ENCODE results near the gene RAB30.

Gene RAB30

DNA sequence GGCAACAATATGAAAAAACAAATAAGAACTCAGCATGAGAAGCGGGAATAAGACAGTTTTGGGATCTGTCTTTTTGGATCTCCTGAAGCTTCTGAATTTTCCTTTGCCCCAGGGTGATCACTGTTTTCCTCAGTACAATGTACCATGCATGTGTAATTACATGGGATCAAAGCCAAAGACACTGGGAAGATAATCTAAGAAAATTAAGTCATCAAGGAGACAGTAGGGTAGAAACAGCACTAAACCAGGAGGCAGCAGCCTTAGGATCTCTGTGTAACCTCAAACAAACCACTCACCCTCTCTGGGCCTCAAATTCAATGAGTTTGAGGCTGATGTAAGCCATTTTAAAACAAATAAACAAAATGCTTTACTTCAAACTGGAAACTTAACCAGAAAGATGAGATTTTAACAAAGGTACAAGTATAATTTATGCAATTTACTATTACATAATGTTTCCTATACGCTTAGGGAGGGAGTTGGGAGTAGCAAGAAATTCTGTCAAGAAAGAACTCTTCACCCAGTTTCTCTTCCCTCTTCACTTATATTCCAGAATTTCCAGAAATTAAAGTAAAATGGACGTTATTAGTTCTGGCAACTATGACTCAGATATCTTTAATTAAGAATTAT is 77.0 kb downstream of the RAB30 start:
- Histone ChIP-seq H3K4me1 (ENCODE audit: insufficient read depth, low read length) (peaks cover 11% of the 10 kb centered on the region; the same call in 1 of the 2 replicates), H3K4me3 (ENCODE audit: low read length) (no peak overlapping the region), H3K27ac (ENCODE audit: low read depth, low read length) (no peak overlapping the region), H3K9ac (ENCODE audit: low read depth, low read length) (no peak overlapping the region), H3K9me3 (ENCODE audit: insufficient read depth, low read depth, low read length) (no peaks in the 10 kb centered on the region), H3K36me3 (ENCODE audit: insufficient read depth, low read length) (no peaks in the 10 kb centered on the region), H3K27me3 (ENCODE audit: insufficient read depth, low read length) (no peaks in the 10 kb centered on the region)
- WGBS = 91% methylated on average over 1 of the region's 3 CpGs

DNA sequence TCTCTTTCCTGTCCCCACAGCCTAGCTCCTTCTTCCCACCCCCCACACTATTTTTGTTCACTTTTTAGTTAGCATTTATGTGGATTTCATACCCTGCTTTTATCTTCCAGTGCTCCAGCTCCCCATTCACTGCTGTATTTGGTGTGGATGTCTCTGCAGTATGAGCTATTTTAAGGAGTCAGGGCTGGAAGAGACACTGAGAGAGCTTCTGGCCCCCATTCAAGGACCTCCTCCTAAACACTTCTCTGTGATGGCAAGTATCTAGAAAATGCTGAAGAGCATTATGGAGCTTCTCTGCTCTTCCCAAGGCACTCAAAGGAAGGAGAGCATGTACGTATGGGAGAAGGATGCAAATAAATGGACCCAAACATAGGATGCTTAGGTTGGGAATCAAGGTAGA is 79.5 kb downstream of the RAB30 start:
- Histone ChIP-seq H3K9me3 (ENCODE audit: insufficient read depth, low read depth, low read length) (no peaks in the 10 kb centered on the region), H3K36me3 (ENCODE audit: insufficient read depth, low read length) (no peaks in the 10 kb centered on the region; the same call in 1 of the 2 replicates), H3K4me3 (ENCODE audit: low read length) (no peak overlapping the region), H3K9ac (ENCODE audit: low read depth, low read length) (no peak overlapping the region), H3K4me1 (ENCODE audit: insufficient read depth, low read length) (peaks cover 11% of the 10 kb centered on the region; the same call in 1 of the 2 replicates), H3K27me3 (ENCODE audit: insufficient read depth, low read length) (no peaks in the 10 kb centered on the region), H3K27ac (ENCODE audit: low read depth, low read length) (no peak overlapping the region)
- WGBS = 93% methylated on average over 1 of the region's 1 CpG

DNA sequence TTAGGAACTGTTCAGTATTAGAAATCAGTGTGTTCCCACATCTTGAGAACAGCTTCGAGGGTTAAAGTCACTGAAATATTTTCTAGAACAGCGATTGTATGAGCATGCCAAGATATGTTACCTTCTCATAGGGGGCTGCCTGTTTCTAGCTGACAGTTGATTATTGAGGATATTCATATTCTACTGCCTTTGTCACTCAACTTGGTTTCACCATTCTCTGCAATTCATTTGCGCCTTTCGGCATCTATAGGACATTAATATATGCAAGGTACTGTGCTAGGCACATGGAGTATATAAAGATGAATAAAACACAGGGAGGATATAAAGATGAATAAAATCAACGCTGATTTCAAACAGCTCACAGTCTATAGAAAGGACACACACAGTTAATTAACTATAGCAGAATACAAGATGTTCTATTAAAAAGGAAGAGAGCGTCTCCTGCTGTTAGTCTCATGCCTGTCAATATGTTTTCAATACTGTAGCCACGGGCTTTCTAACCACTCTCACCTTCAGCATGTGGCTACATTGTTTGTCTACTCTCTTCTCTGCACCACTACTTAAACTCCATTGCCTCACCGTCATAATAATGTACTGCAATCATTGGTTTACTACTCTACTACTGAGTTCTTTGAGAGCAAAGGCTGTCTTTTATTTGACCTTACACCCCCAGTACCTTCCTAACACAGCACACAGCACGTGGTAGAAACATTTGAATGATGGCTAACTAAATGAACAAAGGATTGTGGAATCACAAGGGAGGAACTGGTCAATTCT is 81.9 kb downstream of the RAB30 start:
- H3K4me3 ChIP-seq (ENCODE audit: low read length) = no peak overlapping the region
- peaks cover 6% of the 10 kb centered on the region; the same call in 1 of the 2 replicates for H3K4me1 ChIP-seq (ENCODE audit: insufficient read depth, low read length)
- no peak overlapping the region for H3K27ac ChIP-seq (ENCODE audit: low read depth, low read length)
- H3K9ac ChIP-seq (ENCODE audit: low read depth, low read length) = no peak overlapping the region
- H3K9me3 ChIP-seq (ENCODE audit: insufficient read depth, low read depth, low read length) = no peaks in the 10 kb centered on the region
- WGBS = 89% methylated on average over 8 of the region's 9 CpGs
- H3K36me3 ChIP-seq (ENCODE audit: insufficient read depth, low read length) = no peaks in the 10 kb centered on the region; the same call in 1 of the 2 replicates
- H3K27me3 ChIP-seq (ENCODE audit: insufficient read depth, low read length) = no peaks in the 10 kb centered on the region

DNA sequence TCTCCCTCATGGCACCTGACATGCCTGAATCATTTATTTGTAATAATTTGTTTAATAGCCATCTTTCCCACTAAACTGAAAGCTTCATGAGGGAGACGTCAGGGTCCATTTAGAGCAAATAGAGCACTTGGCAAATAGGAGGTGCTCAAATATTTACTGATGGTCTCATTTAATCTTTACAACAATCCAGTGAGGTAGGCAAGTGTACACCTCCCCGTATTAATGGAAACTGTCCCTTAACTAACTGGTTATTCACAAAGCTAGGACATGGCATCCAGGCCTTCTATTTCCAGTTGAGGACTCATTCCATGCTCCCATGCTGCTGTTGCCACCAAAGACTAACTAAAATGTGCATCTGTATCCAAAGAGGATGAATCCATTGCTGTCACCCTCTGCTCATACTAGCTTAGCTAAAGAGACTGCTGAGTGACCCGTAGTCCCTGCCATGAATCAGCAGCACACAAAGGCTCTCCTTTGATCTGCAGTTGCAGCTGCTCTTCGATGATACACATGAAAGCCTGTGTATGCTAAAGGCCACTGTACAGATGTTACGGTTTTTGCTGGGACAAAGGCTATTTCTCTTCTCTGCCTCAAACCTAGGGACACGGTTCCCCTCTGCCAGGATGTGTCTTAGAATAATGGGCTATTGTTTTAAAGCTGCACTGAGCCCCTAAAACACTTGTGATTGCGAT is 82.6 kb downstream of the RAB30 start:
- Histone ChIP-seq H3K9ac (ENCODE audit: low read depth, low read length) (no peak overlapping the region), H3K4me1 (ENCODE audit: insufficient read depth, low read length) (peaks cover 6% of the 10 kb centered on the region; the same call in 1 of the 2 replicates), H3K9me3 (ENCODE audit: insufficient read depth, low read depth, low read length) (no peaks in the 10 kb centered on the region), H3K27me3 (ENCODE audit: insufficient read depth, low read length) (no peaks in the 10 kb centered on the region), H3K4me3 (ENCODE audit: low read length) (no peak overlapping the region), H3K36me3 (ENCODE audit: insufficient read depth, low read length) (no peaks in the 10 kb centered on the region; the same call in 1 of the 2 replicates), H3K27ac (ENCODE audit: low read depth, low read length) (no peak overlapping the region)
- WGBS = 84% methylated on average over 7 of the region's 7 CpGs

DNA sequence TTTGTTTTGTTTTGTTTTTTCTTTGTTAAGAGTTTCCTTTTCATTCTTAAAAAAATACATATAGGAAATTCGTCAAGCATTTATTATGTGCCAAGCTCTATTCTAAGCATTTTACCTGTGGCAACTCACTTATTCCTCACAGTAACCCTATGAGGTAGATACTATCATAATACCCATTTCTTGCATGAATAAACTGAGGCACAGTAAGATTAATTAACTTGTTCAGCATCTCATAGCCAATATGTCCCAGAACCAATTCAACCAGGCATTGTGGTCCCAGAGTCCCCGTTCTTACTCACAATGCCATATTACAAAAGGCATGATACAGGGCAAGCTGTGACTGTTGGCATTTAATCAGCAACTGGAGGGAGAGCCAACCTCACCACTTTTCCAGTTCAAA is 83.7 kb downstream of the RAB30 start:
- H3K27me3 ChIP-seq (ENCODE audit: insufficient read depth, low read length) = no peaks in the 10 kb centered on the region
- no peak overlapping the region for H3K9ac ChIP-seq (ENCODE audit: low read depth, low read length)
- H3K9me3 ChIP-seq (ENCODE audit: insufficient read depth, low read depth, low read length) = no peaks in the 10 kb centered on the region
- H3K36me3 ChIP-seq (ENCODE audit: insufficient read depth, low read length) = no peaks in the 10 kb centered on the region; the same call in 1 of the 2 replicates
- no peak overlapping the region for H3K4me3 ChIP-seq (ENCODE audit: low read length)
- H3K4me1 ChIP-seq (ENCODE audit: insufficient read depth, low read length) = peaks cover 6% of the 10 kb centered on the region; the same call in 1 of the 2 replicates
- no peak overlapping the region for H3K27ac ChIP-seq (ENCODE audit: low read depth, low read length)
- 96% methylated on average over 2 of the region's 2 CpGs for WGBS

DNA sequence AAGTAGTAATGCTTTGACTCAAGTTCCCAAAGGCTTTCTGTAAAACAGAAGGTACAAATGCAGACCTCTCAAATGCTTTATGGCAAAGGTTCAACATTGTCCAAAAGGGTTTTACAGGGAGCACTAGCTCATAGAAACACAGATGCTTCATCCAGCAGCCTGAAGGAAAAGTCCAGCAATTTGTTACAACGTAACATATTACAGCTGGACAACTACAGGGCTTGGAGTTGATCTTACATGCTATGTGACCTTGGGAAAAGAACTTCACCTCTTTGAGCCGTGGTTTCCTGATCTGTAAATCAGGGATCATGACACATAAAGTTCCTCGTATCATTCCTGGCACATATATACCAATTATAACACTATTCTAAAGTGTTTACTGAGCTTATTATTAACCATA is 85.3 kb downstream of the RAB30 start:
- 94% methylated on average over 3 of the region's 3 CpGs for WGBS
- H3K9me3 ChIP-seq (ENCODE audit: insufficient read depth, low read depth, low read length) = no peaks in the 10 kb centered on the region
- peaks cover 6% of the 10 kb centered on the region; the same call in 1 of the 2 replicates for H3K4me1 ChIP-seq (ENCODE audit: insufficient read depth, low read length)
- no peaks in the 10 kb centered on the region; the same call in 1 of the 2 replicates for H3K36me3 ChIP-seq (ENCODE audit: insufficient read depth, low read length)
- H3K27ac ChIP-seq (ENCODE audit: low read depth, low read length) = no peak overlapping the region
- no peaks in the 10 kb centered on the region for H3K27me3 ChIP-seq (ENCODE audit: insufficient read depth, low read length)
- H3K4me3 ChIP-seq (ENCODE audit: low read length) = no peak overlapping the region
- H3K9ac ChIP-seq (ENCODE audit: low read depth, low read length) = no peak overlapping the region

DNA sequence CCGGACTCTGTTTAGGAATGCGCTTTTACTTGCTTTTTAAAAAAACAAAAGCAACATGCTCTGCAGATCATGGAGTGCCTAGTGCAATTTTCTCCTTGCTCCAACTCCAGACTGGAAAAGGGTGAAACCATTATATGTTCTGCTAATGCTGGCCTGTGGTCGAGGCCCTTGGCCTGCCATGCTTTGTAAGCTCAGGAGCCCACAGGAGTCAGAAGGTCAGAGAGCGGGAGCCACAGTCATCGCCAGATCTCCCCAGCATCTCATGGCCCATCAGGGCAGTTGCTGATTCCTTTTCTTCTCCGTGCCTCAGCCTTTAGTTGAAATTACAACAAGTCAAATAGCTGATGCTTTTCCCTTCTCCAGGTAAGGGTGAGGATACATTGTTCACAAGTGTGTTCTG is 89.8 kb downstream of the RAB30 start:
- Histone ChIP-seq H3K4me3 (ENCODE audit: low read length) (no peak overlapping the region), H3K9me3 (ENCODE audit: insufficient read depth, low read depth, low read length) (no peaks in the 10 kb centered on the region), H3K9ac (ENCODE audit: low read depth, low read length) (no peak overlapping the region), H3K27ac (ENCODE audit: low read depth, low read length) (no peak overlapping the region), H3K4me1 (ENCODE audit: insufficient read depth, low read length) (no peaks in the 10 kb centered on the region), H3K36me3 (ENCODE audit: insufficient read depth, low read length) (no peaks in the 10 kb centered on the region), H3K27me3 (ENCODE audit: insufficient read depth, low read length) (no peaks in the 10 kb centered on the region)
- 92% methylated on average over 6 of the region's 6 CpGs for WGBS

DNA sequence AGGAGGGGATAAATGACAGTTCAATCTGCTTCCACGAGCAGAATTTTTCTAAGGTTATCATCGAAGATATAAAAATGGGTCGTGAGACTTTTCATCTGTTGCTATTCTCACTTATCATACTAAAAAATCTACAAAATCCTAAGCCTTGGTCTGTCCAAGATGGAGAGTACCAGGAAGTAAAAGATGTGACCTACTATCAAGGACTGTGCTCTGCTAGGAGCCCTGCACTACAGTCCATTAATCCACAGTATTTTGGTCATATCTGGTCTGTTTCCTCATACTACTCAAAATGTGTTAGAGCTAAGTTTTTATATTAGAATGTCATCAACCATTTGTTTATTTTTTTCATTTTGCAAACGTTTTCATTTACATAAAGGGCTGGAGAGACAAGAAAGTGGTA is 90.8 kb downstream of the RAB30 start:
- no peaks in the 10 kb centered on the region for H3K27me3 ChIP-seq (ENCODE audit: insufficient read depth, low read length)
- WGBS = 94% methylated on average over 3 of the region's 4 CpGs
- no peak overlapping the region for H3K27ac ChIP-seq (ENCODE audit: low read depth, low read length)
- no peaks in the 10 kb centered on the region for H3K36me3 ChIP-seq (ENCODE audit: insufficient read depth, low read length)
- no peak overlapping the region for H3K9ac ChIP-seq (ENCODE audit: low read depth, low read length)
- H3K9me3 ChIP-seq (ENCODE audit: insufficient read depth, low read depth, low read length) = no peaks in the 10 kb centered on the region
- no peak overlapping the region for H3K4me3 ChIP-seq (ENCODE audit: low read length)
- peaks cover 3% of the 10 kb centered on the region; the same call in 1 of the 2 replicates for H3K4me1 ChIP-seq (ENCODE audit: insufficient read depth, low read length)

DNA sequence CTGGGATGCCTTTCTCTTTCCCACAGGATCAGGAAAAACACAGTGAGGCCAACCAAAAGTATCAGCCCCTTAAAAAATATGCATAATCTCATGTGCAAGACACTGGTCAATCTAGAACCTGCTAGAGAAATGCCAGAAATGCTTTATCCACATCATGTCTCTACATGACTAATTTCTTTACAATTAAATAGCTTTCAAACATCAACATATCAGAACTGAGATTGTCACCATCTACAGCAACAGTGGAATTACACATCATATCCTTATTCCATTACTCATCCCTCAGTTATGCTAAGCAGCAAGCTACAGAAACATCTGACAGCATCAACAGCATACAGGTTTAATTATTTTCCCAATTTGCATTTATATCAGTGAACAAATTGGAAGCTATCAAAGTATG is 91.4 kb downstream of the RAB30 start:
- Histone ChIP-seq H3K27me3 (ENCODE audit: insufficient read depth, low read length) (no peaks in the 10 kb centered on the region), H3K9ac (ENCODE audit: low read depth, low read length) (no peak overlapping the region)

DNA sequence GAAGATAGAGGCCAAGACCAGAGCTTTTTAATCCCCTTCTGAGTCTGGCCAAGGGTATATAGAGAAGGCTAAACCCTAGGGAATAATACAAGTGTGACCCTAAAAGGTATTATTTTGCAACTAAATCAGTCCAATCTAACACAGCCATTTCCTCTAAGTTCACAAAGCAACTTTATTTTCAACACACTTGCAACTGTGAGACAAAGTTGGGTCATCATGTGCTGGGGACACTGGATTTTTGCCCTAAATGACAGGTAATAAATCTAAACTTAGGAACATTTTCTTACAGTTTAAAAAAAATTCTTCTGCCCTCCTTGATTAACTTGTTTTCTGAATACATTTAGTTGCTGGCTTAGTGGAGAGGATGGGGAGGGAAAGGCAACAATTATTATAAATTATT is 91.9 kb downstream of the RAB30 start:
- H3K27ac ChIP-seq (ENCODE audit: low read depth, low read length) = no peak overlapping the region
- peaks cover 11% of the 10 kb centered on the region; the same call in 1 of the 2 replicates for H3K4me1 ChIP-seq (ENCODE audit: insufficient read depth, low read length)
- H3K27me3 ChIP-seq (ENCODE audit: insufficient read depth, low read length) = no peaks in the 10 kb centered on the region
- H3K36me3 ChIP-seq (ENCODE audit: insufficient read depth, low read length) = no peaks in the 10 kb centered on the region
- no peaks in the 10 kb centered on the region for H3K9me3 ChIP-seq (ENCODE audit: insufficient read depth, low read depth, low read length)
- H3K4me3 ChIP-seq (ENCODE audit: low read length) = no peak overlapping the region
- no peak overlapping the region for H3K9ac ChIP-seq (ENCODE audit: low read depth, low read length)

More for the DNA sequence above, 91.4 kb downstream of the RAB30 start:
- Histone ChIP-seq H3K36me3 (ENCODE audit: insufficient read depth, low read length) (no peaks in the 10 kb centered on the region), H3K4me1 (ENCODE audit: insufficient read depth, low read length) (peaks cover 9% of the 10 kb centered on the region; the same call in 1 of the 2 replicates), H3K4me3 (ENCODE audit: low read length) (no peak overlapping the region), H3K9me3 (ENCODE audit: insufficient read depth, low read depth, low read length) (no peaks in the 10 kb centered on the region), H3K27ac (ENCODE audit: low read depth, low read length) (no peak overlapping the region)
